Parathyroid adenoma (tissue), 2 donors: Measurements from ENCODE around the gene CRB2.
A peak's percentile ranks its signal among the peaks of the same experiment; 100 is the strongest.

Experiments
- H2AFZ ChIP-seq: fragments of 300-600 bp; sonication (generic); one replicate; pipeline ENCODE4 v1.7.0; 2017; ENCODE audit warnings: antibody characterized with exemption, mild to moderate bottlenecking
- H3K27ac ChIP-seq: fragments of 300-600 bp; sonication (generic); one replicate; pipeline ENCODE4 v1.7.0; 2017
- H3K27me3 ChIP-seq: fragments of 300-600 bp; sonication (generic); one replicate; pipeline ENCODE4 v1.7.0; 2017; ENCODE audit warnings: low read length; ENCODE audit not compliant: control insufficient read depth, insufficient read depth
- H3K36me3 ChIP-seq: fragments of 300-600 bp; sonication (generic); one replicate; pipeline ENCODE4 v1.7.0; 2017; ENCODE audit warnings: low read length; ENCODE audit not compliant: control insufficient read depth, insufficient read depth
- H3K4me1 ChIP-seq: fragments of 300-600 bp; sonication (generic); one replicate; pipeline ENCODE4 v1.7.0; 2017; ENCODE audit warnings: control low read depth
- H3K4me2 ChIP-seq: fragments of 300-600 bp; sonication (generic); one replicate; pipeline ENCODE4 v1.7.0; 2017; ENCODE audit warnings: low read length
- H3K4me3 ChIP-seq: fragments of 300-600 bp; sonication (generic); one replicate; pipeline ENCODE4 v1.7.0; 2017; ENCODE audit warnings: low read depth, low read length
- H3K79me2 ChIP-seq: fragments of 300-600 bp; sonication (generic); one replicate; pipeline ENCODE4 v1.7.0; 2017; ENCODE audit warnings: control low read depth
- H3K9ac ChIP-seq: fragments of 300-600 bp; sonication (generic); one replicate; pipeline ENCODE4 v1.7.0; 2017; ENCODE audit warnings: mild to moderate bottlenecking
- H3K9me3 ChIP-seq: fragments of 300-600 bp; sonication (generic); one replicate; pipeline ENCODE4 v1.7.0; 2017; ENCODE audit warnings: low read length; ENCODE audit not compliant: control insufficient read depth
- TF ChIP-seq, protein P1 (sequence below): fragments of 300-600 bp; sonication (generic); IDR thresholded peaks from one replicate; pipeline ENCODE4 v1.7.0; 2017; ENCODE audit warnings: antibody characterized with exemption, mild to moderate bottlenecking
- donor health status: primary hyperparathyroidism.

Gene CRB2

GRCh38 chr9:123312306-123312877, 43.6 kb upstream of the CRB2 start:
- Histone ChIP-seq H3K79me2 (no peaks in the 10 kb centered on the region), H2AFZ (no peak overlapping the region), H3K27ac (peak overlapping the region; percentile 87), H3K4me2 (peak overlapping the region; percentile 50), H3K9me3 (no peaks in the 10 kb centered on the region), H3K4me3 (no peak overlapping the region), H3K36me3 (no peaks in the 10 kb centered on the region), H3K4me1 (peaks cover 21% of the 10 kb centered on the region), H3K9ac (no peak overlapping the region), H3K27me3 (no peaks in the 10 kb centered on the region)
- TF ChIP-seq, protein P1, sequence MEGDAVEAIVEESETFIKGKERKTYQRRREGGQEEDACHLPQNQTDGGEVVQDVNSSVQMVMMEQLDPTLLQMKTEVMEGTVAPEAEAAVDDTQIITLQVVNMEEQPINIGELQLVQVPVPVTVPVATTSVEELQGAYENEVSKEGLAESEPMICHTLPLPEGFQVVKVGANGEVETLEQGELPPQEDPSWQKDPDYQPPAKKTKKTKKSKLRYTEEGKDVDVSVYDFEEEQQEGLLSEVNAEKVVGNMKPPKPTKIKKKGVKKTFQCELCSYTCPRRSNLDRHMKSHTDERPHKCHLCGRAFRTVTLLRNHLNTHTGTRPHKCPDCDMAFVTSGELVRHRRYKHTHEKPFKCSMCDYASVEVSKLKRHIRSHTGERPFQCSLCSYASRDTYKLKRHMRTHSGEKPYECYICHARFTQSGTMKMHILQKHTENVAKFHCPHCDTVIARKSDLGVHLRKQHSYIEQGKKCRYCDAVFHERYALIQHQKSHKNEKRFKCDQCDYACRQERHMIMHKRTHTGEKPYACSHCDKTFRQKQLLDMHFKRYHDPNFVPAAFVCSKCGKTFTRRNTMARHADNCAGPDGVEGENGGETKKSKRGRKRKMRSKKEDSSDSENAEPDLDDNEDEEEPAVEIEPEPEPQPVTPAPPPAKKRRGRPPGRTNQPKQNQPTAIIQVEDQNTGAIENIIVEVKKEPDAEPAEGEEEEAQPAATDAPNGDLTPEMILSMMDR, result no peak

DNA sequence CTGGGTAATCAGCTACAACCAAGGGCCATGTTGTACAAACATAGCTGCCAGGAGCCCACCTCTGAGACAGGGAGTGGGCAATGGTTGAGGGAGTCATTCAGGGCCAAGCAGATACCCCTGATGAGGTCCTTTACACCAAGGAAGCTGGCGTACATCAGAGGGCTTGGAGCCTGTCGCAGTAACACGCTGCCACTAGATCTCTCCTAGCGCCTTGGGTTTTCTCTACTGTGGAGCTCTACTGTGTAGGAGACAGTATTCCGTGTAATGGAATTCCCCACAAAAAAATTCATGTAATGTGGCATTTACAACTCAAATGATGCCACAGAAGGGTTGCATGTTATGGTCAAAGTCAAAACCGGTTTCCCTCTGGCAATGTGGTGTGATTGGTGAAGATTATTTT, 41.4 kb upstream of the CRB2 start:
- H3K9me3 ChIP-seq, result no peaks in the 10 kb centered on the region
- no peak overlapping the region for H3K4me3 ChIP-seq
- H3K4me1 ChIP-seq, result peaks cover 13% of the 10 kb centered on the region
- no peak overlapping the region for H3K9ac ChIP-seq
- H3K4me2 ChIP-seq, result no peak overlapping the region
- no peaks in the 10 kb centered on the region for H3K36me3 ChIP-seq
- no peaks in the 10 kb centered on the region for H3K79me2 ChIP-seq
- TF ChIP-seq, protein P1, result no peak
- no peak overlapping the region for H2AFZ ChIP-seq
- no peaks in the 10 kb centered on the region for H3K27me3 ChIP-seq
- H3K27ac ChIP-seq, result no peak overlapping the region

GRCh38 chr9:123315635-123316034, 40.4 kb upstream of the CRB2 start:
- no peaks in the 10 kb centered on the region for H3K9me3 ChIP-seq
- no peaks in the 10 kb centered on the region for H3K27me3 ChIP-seq
- H3K36me3 ChIP-seq, result no peaks in the 10 kb centered on the region
- no peaks in the 10 kb centered on the region for H3K79me2 ChIP-seq
- H2AFZ ChIP-seq, result no peak overlapping the region
- H3K27ac ChIP-seq, result no peak overlapping the region
- H3K4me3 ChIP-seq, result no peak overlapping the region
- TF ChIP-seq, protein P1, result no peak
- H3K4me1 ChIP-seq, result peaks cover 12% of the 10 kb centered on the region
- no peak overlapping the region for H3K9ac ChIP-seq
- H3K4me2 ChIP-seq, result no peak overlapping the region

DNA sequence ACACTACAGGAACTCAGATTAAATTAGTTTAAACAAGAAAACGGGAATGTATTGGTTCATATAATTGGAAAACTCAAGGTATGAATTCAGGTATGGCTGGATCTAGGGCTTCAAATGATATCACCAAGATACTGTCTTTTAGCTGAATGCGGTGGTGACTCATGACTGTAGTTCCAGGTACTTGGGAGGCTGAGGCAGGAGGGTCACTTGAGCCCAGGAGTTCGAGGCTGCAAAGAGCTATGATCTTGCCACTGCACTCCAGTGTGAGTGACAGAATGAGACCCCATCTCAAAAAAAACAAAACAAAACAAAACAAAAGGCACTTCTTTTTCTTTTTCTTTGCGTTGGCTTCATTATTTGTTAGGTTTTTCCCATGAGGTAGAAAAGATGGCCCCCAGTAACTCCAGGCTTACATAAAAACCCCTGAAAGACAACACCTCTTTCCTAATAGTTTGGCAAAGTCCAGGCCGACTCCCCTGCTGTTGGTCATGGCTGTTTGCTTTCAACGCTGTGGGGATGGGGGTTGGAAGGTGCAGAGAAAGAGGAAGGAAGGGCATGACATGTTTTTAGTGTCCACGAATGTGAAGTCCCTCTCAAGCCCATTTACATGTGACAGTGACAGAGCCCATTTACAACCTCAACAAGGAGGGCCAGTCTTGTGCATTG, 39.8 kb upstream of the CRB2 start:
- Histone ChIP-seq H3K27me3 (no peaks in the 10 kb centered on the region), H3K4me2 (no peak overlapping the region), H3K4me3 (no peak overlapping the region), H3K9ac (no peak overlapping the region), H3K9me3 (no peaks in the 10 kb centered on the region), H3K4me1 (peaks cover 7% of the 10 kb centered on the region), H3K79me2 (no peaks in the 10 kb centered on the region), H3K27ac (peak overlapping the region; percentile 19), H3K36me3 (no peaks in the 10 kb centered on the region), H2AFZ (peak overlapping the region; percentile 15)
- TF ChIP-seq, protein P1, result no peak

- Histone ChIP-seq H3K4me3 (no peak overlapping the region), H3K79me2 (no peaks in the 10 kb centered on the region), H3K27me3 (no peaks in the 10 kb centered on the region), H3K36me3 (no peaks in the 10 kb centered on the region), H3K4me2 (no peak overlapping the region), H2AFZ (peak overlapping the region; percentile 45), H3K9ac (no peak overlapping the region), H3K4me1 (peaks cover 18% of the 10 kb centered on the region), H3K27ac (peak overlapping the region; percentile 94), H3K9me3 (no peaks in the 10 kb centered on the region)
- TF ChIP-seq, protein P1, result no peak
Observed at GRCh38 chr9:123318202-123318601, 37.8 kb upstream of the CRB2 start.
